HG03457 (cell line): Measurements from ENCODE around the gene OR2A2.
"Not testable (repeated sequence)": the region's sequence is repeated elsewhere in the genome, so short reads cannot be mapped to it uniquely, and the experiment has no call there.

Source experiments
- ATAC-seq: cut with Tn5 transposase; IDR thresholded peaks from one replicate; pipeline ENCODE4 v1.9.1; 2021; ENCODE audit warnings: moderate number of reproducible peaks; ENCODE audit not compliant: unreplicated experiment

Gene OR2A2

DNA sequence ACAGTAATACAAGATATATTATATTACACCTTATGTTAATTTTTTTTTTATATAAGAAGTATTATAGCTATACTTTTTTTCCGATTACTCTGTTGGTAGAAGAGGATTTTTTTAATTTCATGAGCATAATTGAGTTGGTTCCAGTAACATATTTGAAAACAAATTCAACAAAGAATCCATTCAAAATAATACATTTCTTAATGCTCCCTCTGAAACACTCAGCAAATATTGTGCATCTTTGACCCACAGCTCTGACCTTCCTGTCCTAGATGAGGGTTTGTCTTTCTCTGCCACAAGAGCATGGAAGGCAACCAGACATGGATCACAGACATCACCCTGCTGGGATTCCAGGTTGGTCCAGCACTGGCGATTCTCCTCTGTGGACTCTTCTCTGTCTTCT, at the start of gene OR2A2:
TSS of gene OR2A2 (plus strand) at position 301 of the 400 bp plus-strand sequence. CDS start at position 301, 0 bp downstream.
- ATAC-seq: no peak

GRCh38 chr7:144063710-144064109, 45.7 kb upstream of the OR2A2 start:
- no peak for ATAC-seq

DNA sequence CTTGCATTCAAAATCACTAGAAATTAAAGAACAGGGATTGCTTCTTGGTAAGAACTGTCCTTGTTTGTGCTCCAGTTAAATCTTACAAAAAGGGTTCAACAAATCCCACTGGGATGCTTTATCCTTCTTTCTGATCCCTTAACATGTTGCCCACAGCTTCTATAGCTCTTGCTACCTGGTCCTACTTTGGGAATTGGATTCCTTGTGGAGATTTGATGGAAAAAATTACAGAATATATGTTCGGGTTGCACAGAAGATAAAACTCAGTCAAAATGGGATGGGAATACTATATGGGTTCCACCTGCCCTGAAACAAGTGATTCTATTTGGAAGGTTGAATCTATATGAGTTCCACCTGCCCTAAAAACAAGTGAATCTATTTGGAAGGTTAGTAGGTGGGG, 39.9 kb upstream of the OR2A2 start, which contains the start of gene OR2A25:
TSS of gene OR2A25 (plus strand) at position 301 of the 400 bp plus-strand sequence. CDS start 4,409 bp downstream, outside the sequence.
- ATAC-seq: no peak

GRCh38 chr7:144069953-144070352, 39.4 kb upstream of the OR2A2 start:
- no peak for ATAC-seq

DNA sequence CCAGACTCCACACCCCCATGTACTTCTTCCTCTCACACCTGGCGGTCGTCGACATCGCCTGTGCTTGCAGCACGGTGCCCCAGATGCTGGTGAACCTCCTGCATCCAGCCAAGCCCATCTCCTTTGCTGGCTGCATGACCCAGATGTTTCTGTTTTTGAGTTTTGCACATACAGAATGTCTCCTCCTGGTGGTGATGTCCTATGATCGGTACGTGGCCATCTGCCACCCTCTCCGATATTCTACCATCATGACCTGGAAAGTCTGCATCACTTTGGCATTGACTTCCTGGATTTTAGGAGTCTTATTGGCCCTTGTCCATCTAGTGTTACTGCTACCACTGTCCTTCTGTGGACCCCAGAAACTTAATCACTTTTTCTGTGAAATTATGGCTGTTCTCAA, 35.0 kb upstream of the OR2A2 start:
- no peak for ATAC-seq

- no peak for ATAC-seq
Observed at GRCh38 chr7:144085978-144086377, 23.4 kb upstream of the OR2A2 start, which contains the start of gene OR2A12. TSS of gene OR2A12 (plus strand) at chr7:144086278. CDS start at chr7:144095108, 8,830 bp downstream.

DNA sequence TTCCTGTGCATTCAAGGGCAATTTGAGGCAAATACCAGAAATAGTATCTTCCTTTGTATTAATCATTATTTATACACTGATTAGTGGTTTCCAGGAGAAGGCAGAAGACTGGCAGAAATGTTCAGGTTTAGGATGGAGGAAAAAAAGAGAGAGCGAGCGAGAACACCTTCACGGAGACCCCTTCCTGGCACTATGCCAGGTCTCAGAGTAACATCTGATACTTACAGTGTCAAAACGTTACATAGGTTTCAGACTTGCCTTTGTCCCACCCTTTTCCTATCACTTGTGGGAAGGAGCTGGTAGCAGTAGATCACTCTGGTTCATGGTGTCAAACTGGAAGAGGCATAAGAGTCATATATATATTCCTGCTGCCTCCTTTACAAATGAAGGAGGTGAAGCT, 22.7 kb upstream of the OR2A2 start:
- no peak for ATAC-seq

DNA sequence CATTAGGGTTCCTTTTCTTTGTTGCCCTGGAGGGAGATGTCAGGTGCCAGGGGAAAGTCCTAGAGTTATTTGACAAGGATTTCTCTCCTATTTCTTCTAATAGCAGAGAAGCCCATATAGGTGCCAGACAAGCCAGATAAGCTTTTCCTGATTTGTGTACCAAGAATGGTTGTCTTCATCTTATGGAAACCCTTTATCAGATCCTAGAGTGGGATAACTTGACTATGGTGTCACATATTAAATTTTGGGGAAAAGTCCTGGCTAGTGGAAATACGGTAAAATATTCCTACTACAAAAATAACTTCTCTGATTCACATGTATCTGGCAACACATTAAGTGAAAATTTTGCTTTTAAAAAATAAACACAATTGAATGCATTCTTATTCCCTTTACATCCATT, 22.2 kb upstream of the OR2A2 start:
- ATAC-seq: no peak

DNA sequence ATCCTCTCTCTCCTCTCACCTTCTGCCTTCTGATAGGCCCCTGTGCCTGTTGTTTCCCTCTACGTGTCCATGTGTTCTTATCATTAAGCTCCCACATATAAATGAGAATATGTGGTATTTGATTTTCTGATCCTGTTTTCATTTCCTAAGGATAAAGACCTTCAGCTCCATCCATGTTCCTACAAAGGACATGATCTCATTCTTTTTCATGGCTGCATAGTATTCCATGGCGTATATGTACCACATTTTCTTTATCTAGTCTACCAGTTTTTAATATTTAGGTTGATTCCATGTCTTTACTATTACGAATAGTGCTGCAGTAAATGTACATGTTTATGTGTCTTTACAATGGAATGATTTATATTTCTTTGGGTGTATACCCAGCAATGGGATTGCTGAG, 18.7 kb upstream of the OR2A2 start:
- ATAC-seq: no peak

DNA sequence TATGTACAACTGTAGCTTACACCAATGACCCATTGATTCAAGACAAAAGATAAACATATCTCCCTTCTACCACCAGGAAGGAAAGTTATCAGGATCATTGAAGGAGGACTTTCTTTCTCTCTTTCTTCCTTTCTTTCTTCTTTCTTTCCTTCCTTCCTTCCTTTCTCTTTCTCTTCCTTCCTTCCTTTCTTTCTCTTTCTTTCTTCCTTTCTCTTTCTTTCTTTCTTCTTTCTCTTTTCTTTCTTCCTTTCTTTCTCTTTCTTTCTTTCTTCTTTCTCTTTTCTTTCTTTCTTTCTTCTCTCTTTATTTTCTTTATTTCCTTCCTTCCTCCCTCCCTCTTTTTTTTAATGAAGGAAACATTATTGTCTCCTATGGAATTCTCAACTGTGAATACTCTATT, 10.6 kb upstream of the OR2A2 start:
- no peak for ATAC-seq

DNA sequence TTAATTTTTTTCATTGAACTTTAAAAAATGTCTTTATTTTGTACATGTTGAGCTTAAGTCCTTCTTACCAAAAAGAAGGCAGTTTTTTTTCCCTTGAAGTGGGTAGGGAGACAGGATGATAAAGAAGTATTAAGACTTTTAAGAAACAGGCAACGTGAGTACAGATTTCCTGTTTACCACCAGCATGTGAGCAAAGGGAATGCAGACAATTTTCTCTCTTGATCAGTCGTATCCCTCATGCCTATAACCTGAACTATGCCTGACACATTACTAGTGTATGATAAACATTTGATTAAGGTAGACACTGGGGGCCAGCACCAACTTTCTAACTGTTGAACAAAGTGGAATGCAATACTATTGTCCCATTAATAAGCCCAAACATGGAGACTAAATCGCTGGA, 8.8 kb upstream of the OR2A2 start:
- no peak for ATAC-seq

- no peak for ATAC-seq
Observed at GRCh38 chr7:144102041-144102440, 7.3 kb upstream of the OR2A2 start.

GRCh38 chr7:144105211-144105610, 4.2 kb upstream of the OR2A2 start:
- no peak for ATAC-seq

DNA sequence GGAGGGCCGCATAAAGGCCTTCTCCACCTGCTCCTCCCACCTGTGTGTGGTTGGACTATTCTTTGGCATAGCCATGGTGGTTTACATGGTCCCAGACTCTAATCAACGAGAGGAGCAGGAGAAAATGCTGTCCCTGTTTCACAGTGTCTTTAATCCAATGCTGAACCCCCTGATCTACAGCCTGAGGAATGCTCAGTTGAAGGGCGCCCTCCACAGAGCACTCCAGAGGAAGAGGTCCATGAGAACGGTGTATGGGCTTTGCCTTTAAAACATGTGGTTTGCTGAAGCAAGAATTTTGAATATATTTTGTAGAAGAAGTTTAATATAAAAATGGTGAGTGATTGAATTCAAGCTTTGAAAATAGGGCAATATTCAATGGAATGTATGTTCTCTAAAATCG, 889 bp downstream of the OR2A2 start:
- ATAC-seq: no peak

DNA sequence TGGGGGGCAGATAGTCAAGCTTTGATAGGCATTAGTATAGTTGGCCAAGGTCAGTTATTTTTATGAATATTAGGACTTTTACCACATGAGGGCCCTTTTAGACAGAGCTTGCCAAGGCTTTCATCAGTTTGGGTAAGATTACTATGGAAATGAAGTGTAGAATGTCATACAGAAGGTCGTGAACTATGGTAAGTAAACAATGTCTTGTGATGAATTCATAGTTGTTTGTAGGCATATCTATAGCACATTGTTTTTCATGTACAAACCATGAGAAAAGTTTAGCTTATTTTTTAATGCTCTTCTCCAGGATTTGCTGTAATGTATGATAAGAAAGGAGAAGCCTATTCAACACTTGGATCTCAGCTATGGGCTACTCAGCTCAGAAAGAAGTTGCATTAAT, 4.3 kb downstream of the OR2A2 start:
- ATAC-seq: no peak

DNA sequence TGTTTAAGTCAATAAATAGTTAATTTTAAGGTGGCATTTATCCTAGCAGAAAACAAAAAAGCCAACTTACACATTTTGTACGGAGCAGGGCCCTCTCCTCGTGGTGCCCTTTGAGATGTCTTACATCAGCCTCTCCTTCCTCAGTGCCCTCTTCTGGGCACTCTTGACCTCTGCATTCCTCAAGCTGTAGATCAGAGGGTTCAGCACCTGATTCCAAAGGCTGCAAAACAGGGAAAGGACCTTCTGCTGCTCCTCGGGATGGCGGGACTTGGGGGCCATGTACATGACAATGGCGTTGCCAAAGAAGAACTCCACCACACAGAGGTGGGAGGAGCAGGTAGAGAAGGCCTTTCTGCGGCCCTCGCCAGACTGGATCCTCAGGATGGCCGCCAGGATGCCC, 9.0 kb downstream of the OR2A2 start:
- no peak for ATAC-seq

DNA sequence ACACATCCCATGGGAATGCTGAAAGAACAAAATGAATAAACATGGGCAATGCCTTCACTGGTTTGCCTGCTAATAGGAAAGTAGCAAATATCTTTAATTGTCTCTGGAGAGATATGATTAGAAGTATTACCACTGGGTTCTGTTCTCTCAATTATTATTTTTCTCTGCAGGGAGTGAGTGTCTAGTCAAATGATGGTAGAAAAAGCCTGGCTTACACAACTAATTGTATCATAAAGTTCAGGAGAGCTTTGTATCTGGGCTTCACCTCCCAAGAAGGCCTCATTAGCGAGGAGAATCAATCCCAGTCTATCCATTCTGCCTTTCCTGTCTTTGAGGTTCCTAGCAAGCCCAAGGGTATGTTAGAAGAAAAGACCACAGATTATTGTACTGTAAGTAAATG, 13.5 kb downstream of the OR2A2 start, which contains the start of gene OR2A14:
TSS of gene OR2A14 (plus strand) at position 301 of the 400 bp plus-strand sequence. CDS start 5,937 bp downstream, outside the sequence.
- ATAC-seq: no peak

DNA sequence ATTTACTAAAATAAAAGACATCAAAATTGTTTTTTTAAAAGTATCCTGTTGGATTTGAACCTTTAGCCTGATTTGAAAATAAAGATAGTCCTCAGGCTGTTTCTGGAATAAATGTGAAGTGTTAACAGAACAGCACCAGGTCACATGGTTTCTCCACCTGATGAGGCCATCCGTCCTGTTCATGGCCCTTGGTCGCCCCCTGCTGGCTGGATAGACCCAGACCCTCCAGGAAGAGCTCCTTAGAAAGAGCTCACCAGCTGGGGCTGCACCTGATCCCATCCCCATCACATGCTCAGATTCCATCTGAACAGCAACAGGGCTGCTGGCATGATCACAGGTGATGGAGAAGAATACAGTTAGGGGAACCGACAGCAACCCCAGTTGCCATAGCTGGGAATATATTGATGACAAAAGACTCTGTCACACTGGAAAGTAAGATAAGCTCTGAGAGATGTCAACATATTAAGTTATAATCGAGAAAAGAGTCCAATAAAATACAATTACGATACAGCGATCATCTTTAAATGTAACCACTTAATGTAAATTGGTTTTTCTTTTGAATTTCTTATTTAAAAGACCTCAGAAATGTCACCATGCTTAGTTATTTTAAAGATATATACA, 18.4 kb downstream of the OR2A2 start:
- ATAC-seq: peak; percentile 100

- ATAC-seq: not testable (repeated sequence)
Observed at GRCh38 chr7:144129601-144130000, 20.2 kb downstream of the OR2A2 start.

DNA sequence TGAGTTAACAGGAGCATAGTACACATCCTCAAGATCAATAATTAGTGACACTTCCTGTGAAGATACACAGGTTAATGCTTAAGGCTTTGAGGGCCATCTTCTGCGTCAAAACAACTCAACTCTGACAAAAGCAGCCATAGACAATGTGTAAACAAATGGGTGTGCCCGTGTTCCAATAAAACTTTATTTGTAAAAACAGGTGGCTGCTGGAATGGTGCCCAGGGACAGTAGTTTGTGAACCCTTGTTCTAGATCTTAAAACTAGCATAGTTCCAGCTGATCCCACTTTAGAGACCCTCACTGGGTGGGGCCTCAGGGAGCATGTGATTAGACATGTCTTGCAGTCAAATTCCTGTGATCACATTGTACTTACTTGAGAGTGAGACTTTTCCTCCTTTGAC, 21.3 kb downstream of the OR2A2 start:
- ATAC-seq: no peak

DNA sequence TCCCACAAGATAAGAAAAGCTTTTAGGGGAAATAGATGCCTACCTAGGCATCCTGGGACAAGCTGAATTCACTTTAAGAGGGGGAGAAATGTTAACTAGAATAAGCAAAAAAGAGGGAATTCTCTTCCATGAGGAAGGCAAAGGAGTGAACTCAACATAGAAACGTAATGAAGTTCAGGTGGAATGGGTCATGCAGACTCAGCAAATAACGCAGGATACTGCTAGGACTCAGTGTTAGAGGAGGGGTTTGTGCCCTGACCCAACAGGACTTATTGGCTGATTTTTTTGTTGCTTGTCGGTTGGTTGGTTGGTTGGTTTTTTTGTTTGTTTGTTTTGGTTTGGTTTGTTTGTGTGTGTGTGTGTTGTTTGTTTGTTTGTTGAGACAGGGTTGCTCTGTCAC, 22.9 kb downstream of the OR2A2 start:
- no peak for ATAC-seq

- ATAC-seq: no peak
Observed at GRCh38 chr7:144133307-144133706, 23.9 kb downstream of the OR2A2 start.

GRCh38 chr7:144134116-144134515, 24.7 kb downstream of the OR2A2 start:
- no peak for ATAC-seq
